ENCODE measurements around the gene C1orf53.

GRCh38 chr1:197916500-197916983 is 14.1 kb downstream of the C1orf53 start:
- TF ChIP-seq CTCF (IDR thresholded peaks at IDR 0.05) (no peak), POLR2A (IDR thresholded peaks at IDR 0.05) (no peak)
